ENCODE results near the gene CDC42EP4.

CDC42EP4 gene

GRCh38 chr17:73293480-73293911, 18.3 kb downstream of the CDC42EP4 start:
- DNase-seq, result no peak

- DNase-seq, result no peak
These were observed 18.8 kb downstream of the CDC42EP4 start for GRCh38 chr17:73293031-73293430.

- DNase-seq, result no peak
These were observed 19.7 kb downstream of the CDC42EP4 start for GRCh38 chr17:73292031-73292531.

GRCh38 chr17:73291260-73291801, 20.5 kb downstream of the CDC42EP4 start:
- no peak for DNase-seq

GRCh38 chr17:73290399-73291259, 21.2 kb downstream of the CDC42EP4 start:
- DNase-seq, result no peak

- DNase-seq, result no peak
These were observed 22.1 kb downstream of the CDC42EP4 start for GRCh38 chr17:73289549-73290254.

- no peak for DNase-seq
These were observed 23.1 kb downstream of the CDC42EP4 start for GRCh38 chr17:73288534-73289302.

GRCh38 chr17:73286863-73287296, 24.9 kb downstream of the CDC42EP4 start:
- no peak for DNase-seq

GRCh38 chr17:73285916-73286862, 25.6 kb downstream of the CDC42EP4 start:
- DNase-seq, result no peak

GRCh38 chr17:73285603-73285908, 26.2 kb downstream of the CDC42EP4 start:
- no peak for DNase-seq

GRCh38 chr17:73284906-73285602, 26.7 kb downstream of the CDC42EP4 start:
- no peak for DNase-seq

- DNase-seq, result no peak
These were observed 27.4 kb downstream of the CDC42EP4 start for GRCh38 chr17:73284354-73284753.

GRCh38 chr17:73283841-73284282, 27.9 kb downstream of the CDC42EP4 start:
- no peak for DNase-seq

GRCh38 chr17:73283250-73283649, 28.6 kb downstream of the CDC42EP4 start:
- DNase-seq, result no peak

GRCh38 chr17:73282629-73283028, 29.2 kb downstream of the CDC42EP4 start:
- no peak for DNase-seq

- no peak for DNase-seq
These were observed 29.9 kb downstream of the CDC42EP4 start for GRCh38 chr17:73281928-73282327.

- DNase-seq, result no peak
These were observed 31.6 kb downstream of the CDC42EP4 start for GRCh38 chr17:73280191-73280590.

GRCh38 chr17:73279704-73280103, 32.1 kb downstream of the CDC42EP4 start:
- DNase-seq, result no peak

GRCh38 chr17:73278465-73279453, 33.0 kb downstream of the CDC42EP4 start:
- DNase-seq, result no peak

GRCh38 chr17:73278049-73278464, 33.7 kb downstream of the CDC42EP4 start:
- DNase-seq, result no peak
